ENCODE data around the gene SP1. TPM values are rescaled to one million over a fixed set of nuclear protein-coding genes. Genes with fewer than 3 reads are reported as not detected.

SP1 gene
- total RNA-seq, 1 experiment from 2014 or later: 76.8 TPM

- no peak overlapping the region for H3K18ac ChIP-seq (ENCODE audit: insufficient read length, low read depth, low read length)
- H2AFZ ChIP-seq (ENCODE audit: low read length): no peak overlapping the region
- H2BK120ac ChIP-seq (ENCODE audit: low read depth, low read length, poor library complexity, severe bottlenecking): no peak overlapping the region
- no CpG with 5 or more reads among the region's 7 CpGs for WGBS (ENCODE audit: extremely low coverage, insufficient read length, low lambda C conversion rate)
- no peaks in the 10 kb centered on the region for H3K79me1 ChIP-seq (ENCODE audit: insufficient read depth, low read depth, low read length, poor library complexity, severe bottlenecking)
- no peak overlapping the region for H3K23ac ChIP-seq (ENCODE audit: insufficient read length, low read depth, low read length)
- no peak overlapping the region for H3K27ac ChIP-seq (ENCODE audit: insufficient read length, low read depth, low read length)
- Mint-ChIP-seq H3K4me3 (no peak overlapping the region), H3K27ac (no peak overlapping the region), H3K27me3 (ENCODE audit: low read depth) (peaks cover 3% of the 10 kb centered on the region), H3K36me3 (ENCODE audit: insufficient read depth in 1 of 3, low read depth in 3 of 3) (no peaks in the 10 kb centered on the region), H3K4me1 (peaks cover 2 to 17% of the 10 kb centered on the region in 2 experiments; a peak in 2 of 4 replicates), H3K9me3 (no peaks in the 10 kb centered on the region)
- DNase-seq: no peak
- no peak overlapping the region for H3T11ph ChIP-seq (ENCODE audit: low read length)
- H2BK12ac ChIP-seq (ENCODE audit: insufficient read length, low read depth, low read length): no peak overlapping the region
- H3K9me3 ChIP-seq (ENCODE audit: control insufficient read depth, low read depth, low read length): no peaks in the 10 kb centered on the region
- no peak overlapping the region for H3K4me2 ChIP-seq (ENCODE audit: insufficient read depth, insufficient read length, low read length)
- TF ChIP-seq CTCF (conservative IDR thresholded peaks at IDR 0.05): no peak
- no peaks in the 10 kb centered on the region for H3K4me1 ChIP-seq (ENCODE audit: insufficient read depth, low read length)
- no peak overlapping the region for H4K8ac ChIP-seq (replicated peaks; ENCODE audit: insufficient read length, low read depth, low read length)
- no peaks in the 10 kb centered on the region for H3K79me2 ChIP-seq (ENCODE audit: insufficient read depth, low read length)
- no peak overlapping the region for H2AK5ac ChIP-seq (ENCODE audit: insufficient read length, low read length)
- H4K5ac ChIP-seq (ENCODE audit: insufficient read length, low read depth, low read length): no peak overlapping the region
- no peak overlapping the region for H3K14ac ChIP-seq (ENCODE audit: insufficient read depth, low read length)
- no peaks in the 10 kb centered on the region for H4K20me1 ChIP-seq (ENCODE audit: control insufficient read depth, insufficient read depth, insufficient read length)
- H4K91ac ChIP-seq (ENCODE audit: insufficient read length, low read depth, low read length): no peak overlapping the region
- no peaks in the 10 kb centered on the region for H3K23me2 ChIP-seq (ENCODE audit: insufficient read length, low read depth, low read length, poor library complexity, severe bottlenecking)
- no peaks in the 10 kb centered on the region for H3K27me3 ChIP-seq (ENCODE audit: insufficient read depth, low read length)
- no peak overlapping the region for H3K4ac ChIP-seq (ENCODE audit: low read depth, low read length)
- no peak overlapping the region for H3K56ac ChIP-seq (ENCODE audit: insufficient read length, low read depth, low read length)
- no peak overlapping the region for H2BK5ac ChIP-seq (ENCODE audit: insufficient read length, low read length)
- no peak overlapping the region for H2BK20ac ChIP-seq (ENCODE audit: low read depth, low read length, poor library complexity, severe bottlenecking)
- no peak overlapping the region for H3K9ac ChIP-seq (ENCODE audit: extremely low read depth, insufficient read length, low read length)
- H2BK15ac ChIP-seq (ENCODE audit: low read depth, low read length): no peak overlapping the region
These were observed 48.1 kb downstream of the SP1 start for GRCh38 chr12:53427905-53428594.

All from H9 (cell line).